Type B pancreatic cell (in vitro differentiated cells): ENCODE data around the gene PTCHD1. TPM values are rescaled to one million over a fixed set of nuclear protein-coding genes. Genes with fewer than 3 reads are reported as not detected.

Experiments
- DNase-seq: peaks from one replicate; pipeline ENCODE4 v3.0.0; 2021; ENCODE audit warnings: mixed read lengths; ENCODE audit not compliant: unreplicated experiment; ENCODE audit errors: extremely low spot score
- H3K27ac Mint-ChIP-seq: 2 replicates; pipeline ENCODE4 v1.8.0; 2021; ENCODE audit warnings: mild to moderate bottlenecking, mixed read lengths
- H3K27me3 Mint-ChIP-seq: 2 replicates; pipeline ENCODE4 v1.8.0; 2021; ENCODE audit warnings: mixed read lengths
- H3K36me3 Mint-ChIP-seq: 2 replicates; pipeline ENCODE4 v1.8.0; 2021; ENCODE audit warnings: mixed read lengths
- H3K4me1 Mint-ChIP-seq: one replicate; pipeline ENCODE4 v1.8.0; 2021; ENCODE audit warnings: mixed read lengths; ENCODE audit not compliant: unreplicated experiment
- H3K4me3 Mint-ChIP-seq: 2 replicates; pipeline ENCODE4 v1.8.0; 2021; ENCODE audit warnings: mild to moderate bottlenecking, mixed read lengths
- H3K9me3 Mint-ChIP-seq: 2 replicates; pipeline ENCODE4 v1.8.0; 2021; ENCODE audit warnings: mixed read lengths
- CTCF ChIP-seq: fragments of 200-600 bp; sonication (generic); conservative IDR thresholded peaks from 2 replicates; pipeline ENCODE4 v1.5.0; 2021; ENCODE audit warnings: antibody characterized with exemption, mild to moderate bottlenecking
- total RNA-seq: library from RNA; stranded (reverse); gene quantifications from 2 replicates; pipeline ENCODE4 v1.2.1, GENCODE V29; 2021; ENCODE audit warnings: low replicate concordance

The PTCHD1 gene
- total RNA-seq, 1 donor from 2014 or later, result 6.0 TPM

GRCh38 chrX:23338334-23338733 lies 3.7 kb downstream of the PTCHD1 start:
- Mint-ChIP-seq H3K27me3 (peaks cover 76% of the 10 kb centered on the region), H3K27ac (no peak overlapping the region), H3K36me3 (peaks cover 9% of the 10 kb centered on the region), H3K4me1 (peaks cover 7% of the 10 kb centered on the region), H3K4me3 (peak overlapping the region; percentile 42), H3K9me3 (no peaks in the 10 kb centered on the region)
- no peak for TF ChIP-seq CTCF
- DNase-seq, result no peak

GRCh38 chrX:23341452-23341851 lies 6.8 kb downstream of the PTCHD1 start:
- H3K4me3 Mint-ChIP-seq, result no peak overlapping the region
- no peak overlapping the region for H3K27ac Mint-ChIP-seq
- peaks cover 53% of the 10 kb centered on the region for H3K27me3 Mint-ChIP-seq
- peaks cover 5% of the 10 kb centered on the region for H3K36me3 Mint-ChIP-seq
- peaks cover 7% of the 10 kb centered on the region for H3K4me1 Mint-ChIP-seq
- peak; percentile 44 for TF ChIP-seq CTCF
- DNase-seq, result no peak
- H3K9me3 Mint-ChIP-seq, result no peaks in the 10 kb centered on the region

- DNase-seq, result no peak
- H3K27ac Mint-ChIP-seq, result no peak overlapping the region
- TF ChIP-seq CTCF, result no peak
- H3K4me3 Mint-ChIP-seq, result no peak overlapping the region
- H3K27me3 Mint-ChIP-seq, result peaks cover 26% of the 10 kb centered on the region
- no peaks in the 10 kb centered on the region for H3K9me3 Mint-ChIP-seq
- peaks cover 7% of the 10 kb centered on the region for H3K4me1 Mint-ChIP-seq
- no peaks in the 10 kb centered on the region for H3K36me3 Mint-ChIP-seq
Measured at GRCh38 chrX:23344238-23344903, 9.7 kb downstream of the PTCHD1 start.

GRCh38 chrX:23344904-23345271 lies 10.2 kb downstream of the PTCHD1 start:
- no peak for TF ChIP-seq CTCF
- Mint-ChIP-seq H3K36me3 (no peaks in the 10 kb centered on the region), H3K27ac (no peak overlapping the region), H3K27me3 (peaks cover 25% of the 10 kb centered on the region), H3K4me3 (no peak overlapping the region), H3K9me3 (no peaks in the 10 kb centered on the region), H3K4me1 (peaks cover 7% of the 10 kb centered on the region)
- no peak for DNase-seq

GRCh38 chrX:23356189-23356588 lies 21.5 kb downstream of the PTCHD1 start:
- Mint-ChIP-seq H3K4me3 (no peak overlapping the region), H3K36me3 (no peaks in the 10 kb centered on the region), H3K27me3 (no peaks in the 10 kb centered on the region), H3K4me1 (no peaks in the 10 kb centered on the region), H3K9me3 (no peaks in the 10 kb centered on the region), H3K27ac (no peak overlapping the region)
- TF ChIP-seq CTCF, result no peak
- no peak for DNase-seq

- no peak for TF ChIP-seq CTCF
- Mint-ChIP-seq H3K36me3 (no peaks in the 10 kb centered on the region), H3K27ac (no peak overlapping the region), H3K4me3 (no peak overlapping the region), H3K4me1 (no peaks in the 10 kb centered on the region), H3K27me3 (no peaks in the 10 kb centered on the region), H3K9me3 (no peaks in the 10 kb centered on the region)
- no peak for DNase-seq
Measured at GRCh38 chrX:23364416-23364815, 29.8 kb downstream of the PTCHD1 start.
